ENCODE data around the gene MSL3.

The MSL3 gene

GRCh38 chrX:11751261-11751660, 6.8 kb upstream of the MSL3 start:
- Histone ChIP-seq H4K20me1 (ENCODE audit: insufficient read depth) (no peaks in the 10 kb centered on the region), H2AFZ (ENCODE audit: low read depth) (no peak overlapping the region), H3K9ac (no peak overlapping the region), H3K79me2 (ENCODE audit: insufficient read depth, low read depth) (no peaks in the 10 kb centered on the region), H3K36me3 (ENCODE audit: insufficient read depth) (no peaks in the 10 kb centered on the region), H3K4me1 (ENCODE audit: low read depth, poor library complexity, severe bottlenecking) (no peaks in the 10 kb centered on the region), H3K4me2 (no peak overlapping the region), H3K27ac (no peak overlapping the region), H3K27me3 (ENCODE audit: insufficient read depth, low read depth) (no peaks in the 10 kb centered on the region), H3K4me3 (IDR thresholded peaks at IDR 0.05; ENCODE audit: insufficient read depth, low read depth, low read length) (no peak overlapping the region)
- TF ChIP-seq, protein P1, sequence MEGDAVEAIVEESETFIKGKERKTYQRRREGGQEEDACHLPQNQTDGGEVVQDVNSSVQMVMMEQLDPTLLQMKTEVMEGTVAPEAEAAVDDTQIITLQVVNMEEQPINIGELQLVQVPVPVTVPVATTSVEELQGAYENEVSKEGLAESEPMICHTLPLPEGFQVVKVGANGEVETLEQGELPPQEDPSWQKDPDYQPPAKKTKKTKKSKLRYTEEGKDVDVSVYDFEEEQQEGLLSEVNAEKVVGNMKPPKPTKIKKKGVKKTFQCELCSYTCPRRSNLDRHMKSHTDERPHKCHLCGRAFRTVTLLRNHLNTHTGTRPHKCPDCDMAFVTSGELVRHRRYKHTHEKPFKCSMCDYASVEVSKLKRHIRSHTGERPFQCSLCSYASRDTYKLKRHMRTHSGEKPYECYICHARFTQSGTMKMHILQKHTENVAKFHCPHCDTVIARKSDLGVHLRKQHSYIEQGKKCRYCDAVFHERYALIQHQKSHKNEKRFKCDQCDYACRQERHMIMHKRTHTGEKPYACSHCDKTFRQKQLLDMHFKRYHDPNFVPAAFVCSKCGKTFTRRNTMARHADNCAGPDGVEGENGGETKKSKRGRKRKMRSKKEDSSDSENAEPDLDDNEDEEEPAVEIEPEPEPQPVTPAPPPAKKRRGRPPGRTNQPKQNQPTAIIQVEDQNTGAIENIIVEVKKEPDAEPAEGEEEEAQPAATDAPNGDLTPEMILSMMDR (conservative IDR thresholded peaks at IDR 0.05; ENCODE audit: low read depth, low read length) = no peak

DNA sequence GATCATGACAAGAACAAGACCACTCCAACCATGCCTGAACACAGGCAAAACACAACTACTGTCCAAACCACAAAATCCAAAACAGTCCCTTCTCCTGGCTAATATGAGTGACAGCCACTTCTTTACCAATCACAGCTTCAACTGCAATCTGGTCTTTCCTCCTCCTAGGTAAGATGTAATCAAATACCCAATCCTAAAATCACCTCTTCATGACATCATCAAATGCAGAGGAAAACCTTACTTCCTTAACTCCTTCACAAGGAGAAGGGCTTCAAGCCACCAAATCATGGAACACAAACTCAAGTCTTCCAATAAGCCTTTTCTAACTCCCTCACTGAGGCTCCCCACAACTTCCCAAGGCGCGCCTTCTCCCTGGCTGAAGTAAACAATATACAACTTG, 4.4 kb upstream of the MSL3 start:
- no peak overlapping the region for H3K27ac ChIP-seq

GRCh38 chrX:11754958-11755645, 2.9 kb upstream of the MSL3 start:
- H3K27ac ChIP-seq = no peak overlapping the region
- H3K4me3 ChIP-seq (IDR thresholded peaks at IDR 0.05; ENCODE audit: insufficient read depth, low read depth, low read length) = no peak overlapping the region
- no peak overlapping the region for H2AFZ ChIP-seq (ENCODE audit: low read depth)
- H3K27me3 ChIP-seq (ENCODE audit: insufficient read depth, low read depth) = no peaks in the 10 kb centered on the region
- H3K4me2 ChIP-seq = no peak overlapping the region
- TF ChIP-seq, protein P1 (conservative IDR thresholded peaks at IDR 0.05; ENCODE audit: low read depth, low read length) = no peak
- no peaks in the 10 kb centered on the region for H3K36me3 ChIP-seq (ENCODE audit: insufficient read depth)
- no peak overlapping the region for H3K9ac ChIP-seq
- H4K20me1 ChIP-seq (ENCODE audit: insufficient read depth) = no peaks in the 10 kb centered on the region
- H3K79me2 ChIP-seq (ENCODE audit: insufficient read depth, low read depth) = no peaks in the 10 kb centered on the region
- H3K4me1 ChIP-seq (ENCODE audit: low read depth, poor library complexity, severe bottlenecking) = no peaks in the 10 kb centered on the region

More for the DNA sequence above, 4.4 kb upstream of the MSL3 start:
- no peak overlapping the region for H2AFZ ChIP-seq (ENCODE audit: low read depth)
- no peak overlapping the region for H3K4me2 ChIP-seq
- TF ChIP-seq, protein P1 (conservative IDR thresholded peaks at IDR 0.05; ENCODE audit: low read depth, low read length) = no peak
- no peaks in the 10 kb centered on the region for H3K36me3 ChIP-seq (ENCODE audit: insufficient read depth)
- H3K27me3 ChIP-seq (ENCODE audit: insufficient read depth, low read depth) = no peaks in the 10 kb centered on the region
- no peaks in the 10 kb centered on the region for H3K4me1 ChIP-seq (ENCODE audit: low read depth, poor library complexity, severe bottlenecking)
- H3K79me2 ChIP-seq (ENCODE audit: insufficient read depth, low read depth) = no peaks in the 10 kb centered on the region
- no peaks in the 10 kb centered on the region for H4K20me1 ChIP-seq (ENCODE audit: insufficient read depth)
- no peak overlapping the region for H3K4me3 ChIP-seq (IDR thresholded peaks at IDR 0.05; ENCODE audit: insufficient read depth, low read depth, low read length)
- H3K9ac ChIP-seq = no peak overlapping the region

DNA sequence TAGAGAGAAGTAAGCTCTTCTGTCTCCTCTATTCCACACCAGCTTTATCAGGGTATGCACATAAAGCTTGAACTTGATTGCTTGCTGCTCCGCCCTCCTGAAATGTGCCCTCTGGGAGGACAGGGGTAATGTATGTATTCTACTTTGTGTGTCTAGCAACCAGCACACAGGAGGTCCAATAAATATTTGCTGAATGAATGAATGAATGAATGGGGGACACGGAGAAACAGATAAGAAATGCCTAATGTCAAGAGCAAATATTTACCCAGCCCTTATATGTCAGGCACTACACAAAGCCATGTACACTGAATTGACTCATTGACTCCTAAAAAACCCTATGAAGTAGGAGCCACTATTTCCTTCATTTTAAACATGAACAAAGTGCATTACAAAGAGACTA, 2.3 kb upstream of the MSL3 start:
- Histone ChIP-seq H3K27me3 (ENCODE audit: insufficient read depth, low read depth) (no peaks in the 10 kb centered on the region), H3K9ac (no peak overlapping the region), H3K4me1 (ENCODE audit: low read depth, poor library complexity, severe bottlenecking) (peaks cover 2% of the 10 kb centered on the region), H3K4me2 (no peak overlapping the region), H3K36me3 (ENCODE audit: insufficient read depth) (no peaks in the 10 kb centered on the region), H3K4me3 (IDR thresholded peaks at IDR 0.05; ENCODE audit: insufficient read depth, low read depth, low read length) (no peak overlapping the region), H4K20me1 (ENCODE audit: insufficient read depth) (no peaks in the 10 kb centered on the region), H3K27ac (no peak overlapping the region), H3K79me2 (ENCODE audit: insufficient read depth, low read depth) (no peaks in the 10 kb centered on the region; the same call in 1 of the 2 replicates), H2AFZ (ENCODE audit: low read depth) (no peak overlapping the region)
- TF ChIP-seq, protein P1 (conservative IDR thresholded peaks at IDR 0.05; ENCODE audit: low read depth, low read length) = no peak

Data from KMS-11 (cell line).